HG02852 (cell line): ENCODE results near the gene SPATA16.

Experiments used
- ATAC-seq: cut with Tn5 transposase; IDR thresholded peaks from one replicate; pipeline ENCODE4 v1.9.1; 2021; ENCODE audit warnings: mild to moderate bottlenecking, moderate library complexity; ENCODE audit not compliant: unreplicated experiment

SPATA16 gene

DNA sequence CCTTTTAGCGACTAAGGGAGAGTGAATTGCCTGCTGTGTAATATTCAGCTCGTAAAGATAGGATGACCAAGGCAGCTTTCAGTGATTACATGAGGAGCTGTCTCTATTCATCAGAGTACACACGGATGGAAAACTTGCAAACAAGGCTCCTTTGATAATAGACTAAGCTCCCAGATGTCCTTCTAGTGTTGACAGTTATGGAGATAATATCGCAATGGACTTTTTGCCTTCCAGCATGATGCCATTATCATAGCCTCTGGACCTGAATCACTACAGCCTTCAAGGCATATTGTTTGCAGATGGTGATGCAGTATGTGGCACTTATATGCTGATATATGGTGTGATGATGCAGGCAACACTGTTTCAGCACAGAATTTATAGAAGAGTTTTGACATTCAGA lies 296.6 kb downstream of the SPATA16 start:
- ATAC-seq, result no peak

DNA sequence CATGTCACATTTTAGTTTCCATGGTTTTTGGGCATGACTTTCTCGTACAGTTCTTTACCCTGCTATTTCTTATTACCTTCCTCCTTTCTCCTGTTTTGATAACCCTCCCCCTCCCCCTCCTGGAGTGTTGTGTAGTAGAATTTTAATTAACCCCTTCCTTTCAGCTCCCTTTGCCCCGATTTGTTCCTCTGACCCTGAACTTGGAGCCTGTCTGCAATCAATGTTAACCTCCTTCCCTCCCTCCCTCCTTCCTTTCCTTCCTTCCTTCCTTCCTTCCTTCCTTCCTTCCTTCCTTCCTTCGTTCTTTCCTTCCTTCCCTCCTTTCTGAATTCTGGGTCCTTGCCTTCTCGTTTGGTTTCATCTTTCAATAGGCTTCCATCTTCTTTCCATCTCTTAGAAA lies 300.1 kb downstream of the SPATA16 start:
- ATAC-seq, result no peak

DNA sequence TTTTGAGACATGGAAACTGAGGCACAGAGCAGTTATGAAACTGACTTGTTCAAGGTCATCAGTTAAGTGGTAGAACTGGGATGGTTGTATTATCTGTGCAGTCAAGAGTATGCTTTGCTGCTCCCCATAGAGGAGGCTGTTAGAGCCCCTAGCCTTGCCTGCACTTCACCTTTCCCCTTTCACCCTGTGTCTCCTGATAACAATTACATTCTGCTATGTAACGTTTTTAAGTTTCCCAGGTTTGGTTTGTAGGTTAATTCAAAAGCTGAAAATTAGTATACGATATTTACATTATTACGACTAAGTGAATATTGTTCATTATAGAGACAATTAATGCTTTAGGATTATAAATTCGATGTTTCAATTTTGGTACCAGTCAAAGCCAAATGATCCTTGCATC lies 300.6 kb downstream of the SPATA16 start:
- ATAC-seq, result no peak

DNA sequence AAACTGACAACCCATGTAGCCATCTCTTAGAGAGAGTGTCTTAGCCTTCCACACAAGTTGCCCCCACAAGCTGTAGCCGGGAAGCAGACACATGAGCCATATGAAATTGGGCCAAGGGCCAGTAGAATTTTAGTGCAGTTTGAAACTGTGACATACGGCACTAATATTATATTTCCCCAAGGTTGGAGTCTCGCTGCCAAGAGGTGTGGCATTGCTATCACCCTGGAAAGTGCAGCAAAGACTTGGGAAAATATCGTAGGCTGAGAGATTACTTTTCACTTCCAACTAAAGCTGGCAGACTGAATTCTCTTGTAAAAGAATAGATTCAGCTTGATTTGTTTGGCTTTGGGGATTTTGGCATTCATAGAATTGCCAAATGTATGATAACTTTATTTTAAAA lies 301.4 kb downstream of the SPATA16 start:
- ATAC-seq, result no peak
